GM06990 (cell line): ENCODE measurements around the gene ZBTB20.
A peak's percentile ranks its signal among the peaks of the same experiment; 100 is the strongest.

ENCODE experiments used
- DNase-seq: peaks from one replicate; pipeline ENCODE4 v3.0.0-alpha.2; 2011; ENCODE audit not compliant: insufficient read length; ENCODE audit errors: extremely low read depth
- H3K27me3 ChIP-seq: replicated peaks from 2 replicates; pipeline ENCODE4 v1.6.0; 2011; ENCODE audit warnings: low read length; ENCODE audit not compliant: control insufficient read depth, insufficient read depth
- H3K36me3 ChIP-seq: 2 replicates; pipeline ENCODE4 v1.5.1; 2011; ENCODE audit warnings: low read length; ENCODE audit not compliant: control insufficient read depth, insufficient read depth
- H3K4me3 ChIP-seq: replicated peaks from 2 replicates; pipeline ENCODE4 v1.5.1; 2011; ENCODE audit warnings: low read depth, mild to moderate bottlenecking, control low read depth, low read length
- TF ChIP-seq, protein P1 (sequence below): IDR thresholded peaks from 2 replicates; pipeline ENCODE4 v1.5.1; 2011; ENCODE audit warnings: low read length, control low read depth, mild to moderate bottlenecking, inconsistent platforms; ENCODE audit not compliant: insufficient read depth, poor library complexity, severe bottlenecking

Gene ZBTB20

DNA sequence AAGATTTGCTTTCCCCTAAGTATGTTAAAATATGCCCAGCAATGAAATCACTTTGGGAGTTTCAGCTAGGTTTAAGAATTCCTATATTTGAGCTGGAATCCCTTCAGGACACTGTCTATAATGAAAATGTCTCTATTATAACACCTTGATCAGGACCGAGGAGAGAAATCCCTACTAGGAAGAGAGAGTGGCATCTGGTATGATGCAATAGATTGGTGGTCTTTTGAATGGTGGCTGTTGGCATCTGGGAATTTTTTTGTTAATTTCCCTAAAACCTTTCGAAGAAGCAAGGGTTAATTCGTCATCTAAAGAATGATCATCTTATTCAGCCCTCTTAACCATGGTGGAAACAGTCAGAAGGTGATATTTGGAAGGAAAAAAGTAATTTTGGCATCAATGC, 810.2 kb downstream of the ZBTB20 start:
- Histone ChIP-seq H3K27me3 (no peaks in the 10 kb centered on the region), H3K36me3 (no peaks in the 10 kb centered on the region; the same call in 1 of the 2 replicates), H3K4me3 (no peak overlapping the region)
- TF ChIP-seq, protein P1, sequence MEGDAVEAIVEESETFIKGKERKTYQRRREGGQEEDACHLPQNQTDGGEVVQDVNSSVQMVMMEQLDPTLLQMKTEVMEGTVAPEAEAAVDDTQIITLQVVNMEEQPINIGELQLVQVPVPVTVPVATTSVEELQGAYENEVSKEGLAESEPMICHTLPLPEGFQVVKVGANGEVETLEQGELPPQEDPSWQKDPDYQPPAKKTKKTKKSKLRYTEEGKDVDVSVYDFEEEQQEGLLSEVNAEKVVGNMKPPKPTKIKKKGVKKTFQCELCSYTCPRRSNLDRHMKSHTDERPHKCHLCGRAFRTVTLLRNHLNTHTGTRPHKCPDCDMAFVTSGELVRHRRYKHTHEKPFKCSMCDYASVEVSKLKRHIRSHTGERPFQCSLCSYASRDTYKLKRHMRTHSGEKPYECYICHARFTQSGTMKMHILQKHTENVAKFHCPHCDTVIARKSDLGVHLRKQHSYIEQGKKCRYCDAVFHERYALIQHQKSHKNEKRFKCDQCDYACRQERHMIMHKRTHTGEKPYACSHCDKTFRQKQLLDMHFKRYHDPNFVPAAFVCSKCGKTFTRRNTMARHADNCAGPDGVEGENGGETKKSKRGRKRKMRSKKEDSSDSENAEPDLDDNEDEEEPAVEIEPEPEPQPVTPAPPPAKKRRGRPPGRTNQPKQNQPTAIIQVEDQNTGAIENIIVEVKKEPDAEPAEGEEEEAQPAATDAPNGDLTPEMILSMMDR: no peak
- DNase-seq: no peak

DNA sequence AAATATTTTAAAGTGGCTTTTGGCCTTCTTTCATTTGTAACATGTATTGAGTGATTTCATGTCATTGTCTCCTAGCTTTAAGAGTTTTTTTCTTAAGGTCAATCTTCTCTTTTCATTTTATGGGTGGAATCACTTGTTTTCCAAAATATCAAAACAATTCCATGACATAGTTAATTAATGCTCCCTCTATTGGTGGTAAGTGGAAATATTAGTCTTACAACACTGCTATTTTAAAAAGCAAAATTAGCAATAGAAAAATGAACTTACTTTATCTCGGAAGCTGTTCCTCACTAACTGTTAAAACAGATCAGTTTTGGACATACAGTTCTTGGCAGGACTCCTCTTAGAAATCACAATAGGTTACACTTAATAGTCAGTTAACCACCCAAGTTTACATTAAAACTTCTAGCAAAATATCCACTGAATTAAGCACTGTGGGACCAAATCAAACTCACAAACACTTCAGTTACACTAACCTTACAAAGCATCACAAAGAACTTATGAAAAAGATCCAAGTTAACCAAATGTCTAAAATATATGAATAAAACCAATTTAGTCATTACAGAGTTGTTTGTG, 810.9 kb downstream of the ZBTB20 start:
- Histone ChIP-seq H3K4me3 (no peak overlapping the region), H3K36me3 (no peaks in the 10 kb centered on the region; the same call in 1 of the 2 replicates), H3K27me3 (no peaks in the 10 kb centered on the region)
- TF ChIP-seq, protein P1: peak; percentile 28
- DNase-seq: no peak

DNA sequence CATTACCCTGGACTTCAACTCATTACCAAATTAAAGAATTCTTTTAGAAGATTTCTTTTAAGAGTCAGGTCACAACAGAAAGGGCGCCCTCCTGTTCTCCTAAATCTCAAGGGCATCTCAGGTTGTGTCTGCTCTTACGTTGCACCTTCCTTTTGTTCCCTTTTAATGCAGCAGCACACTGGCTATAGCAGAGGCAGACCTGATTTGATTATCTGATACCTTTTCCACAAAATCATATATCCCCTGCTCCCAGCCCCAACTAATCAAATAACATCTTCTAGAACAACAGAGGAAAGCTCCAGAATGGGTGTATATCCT, 813.2 kb downstream of the ZBTB20 start:
- DNase-seq: no peak
- TF ChIP-seq, protein P1: no peak

DNA sequence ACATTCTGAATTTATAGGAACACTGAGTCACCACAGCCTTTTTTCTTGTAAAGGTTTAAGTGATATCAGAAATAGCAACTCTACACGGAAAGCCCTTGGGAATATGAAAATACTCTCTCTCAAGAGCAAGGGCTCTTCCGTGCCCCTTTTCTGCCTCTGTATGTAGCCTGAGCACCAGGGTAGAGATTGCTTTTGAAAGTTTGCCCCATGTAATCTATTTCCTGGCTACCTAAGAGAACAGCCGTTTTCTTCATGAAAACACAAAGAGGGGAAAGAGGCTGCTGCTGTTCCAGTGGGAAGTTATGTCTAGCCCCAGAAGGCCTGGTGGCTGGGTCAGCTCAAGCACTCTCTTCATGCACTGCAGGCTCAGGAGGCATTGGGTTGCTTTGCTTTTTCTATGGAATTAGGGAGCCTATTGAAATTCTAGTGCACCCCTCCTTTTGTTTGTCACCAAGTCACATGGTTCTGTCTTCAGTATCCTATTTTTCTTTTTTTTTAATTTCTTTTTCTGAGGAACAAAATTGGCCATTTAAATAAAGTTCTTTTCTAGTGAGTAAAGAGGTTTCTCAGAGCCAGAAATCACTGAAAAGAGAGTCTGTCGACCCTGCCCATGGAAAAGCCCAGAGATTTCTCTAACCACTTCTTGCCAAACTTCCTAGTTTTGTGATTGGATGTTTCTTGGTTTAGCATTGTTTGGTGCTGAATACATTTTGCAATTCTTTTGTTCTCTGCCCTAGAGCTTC, 813.7 kb downstream of the ZBTB20 start:
- TF ChIP-seq, protein P1: no peak
- Histone ChIP-seq H3K4me3 (no peak overlapping the region), H3K36me3 (no peaks in the 10 kb centered on the region), H3K27me3 (no peaks in the 10 kb centered on the region)
- no peak for DNase-seq

More for the DNA sequence above, 813.2 kb downstream of the ZBTB20 start:
- no peaks in the 10 kb centered on the region for H3K36me3 ChIP-seq
- no peaks in the 10 kb centered on the region for H3K27me3 ChIP-seq
- no peak overlapping the region for H3K4me3 ChIP-seq

DNA sequence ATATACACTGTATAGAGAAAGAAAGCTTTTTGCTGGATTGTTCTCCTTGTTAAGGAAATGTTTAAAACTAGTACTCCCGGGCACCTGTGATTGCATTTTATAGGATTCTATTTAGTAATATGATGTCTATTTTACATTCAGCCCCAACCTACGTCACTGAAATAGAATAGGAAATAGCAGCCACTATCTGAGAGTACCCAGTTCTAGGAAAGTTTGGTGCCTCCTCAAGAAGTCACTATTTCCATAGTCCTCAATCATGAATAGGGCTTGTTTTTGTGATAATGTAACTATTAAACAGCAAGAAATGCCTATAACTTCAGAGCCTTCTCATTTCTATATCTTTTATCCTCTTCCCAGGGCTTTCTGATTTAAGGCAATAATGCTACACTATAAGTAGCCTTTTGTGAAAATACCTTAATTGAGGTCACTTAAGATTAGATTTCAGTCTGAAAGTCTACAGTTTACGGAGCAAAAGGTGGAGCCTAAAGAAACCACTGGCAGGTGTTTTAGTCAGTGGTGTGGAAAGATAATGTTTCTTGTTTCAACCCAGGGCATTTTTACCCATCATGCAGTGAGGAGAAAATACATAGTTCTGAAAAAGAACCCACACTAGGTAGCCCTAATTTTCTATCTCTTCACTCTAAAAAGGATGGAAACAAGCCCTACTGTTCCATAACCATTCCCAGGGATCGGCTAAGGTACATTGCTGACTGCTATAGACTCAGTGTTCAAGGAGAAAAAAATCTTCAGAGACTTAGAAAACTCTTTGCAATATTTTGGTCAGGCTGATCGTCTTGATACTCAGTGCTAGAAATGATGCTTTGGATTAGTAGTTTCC, 814.5 kb downstream of the ZBTB20 start:
- no peaks in the 10 kb centered on the region for H3K27me3 ChIP-seq
- H3K4me3 ChIP-seq: no peak overlapping the region
- no peaks in the 10 kb centered on the region for H3K36me3 ChIP-seq
- TF ChIP-seq, protein P1: no peak
- no peak for DNase-seq
